ENCODE measurements around the gene CSH1. TPM values are rescaled to one million over a fixed set of nuclear protein-coding genes. Genes with fewer than 3 reads are reported as not detected.
"Not testable (repeated sequence)": the region's sequence is repeated elsewhere in the genome, so short reads cannot be mapped to it uniquely, and the experiment has no call there.

CSH1 gene
- total RNA-seq, 4 donors from 2014 or later = not detected

DNA sequence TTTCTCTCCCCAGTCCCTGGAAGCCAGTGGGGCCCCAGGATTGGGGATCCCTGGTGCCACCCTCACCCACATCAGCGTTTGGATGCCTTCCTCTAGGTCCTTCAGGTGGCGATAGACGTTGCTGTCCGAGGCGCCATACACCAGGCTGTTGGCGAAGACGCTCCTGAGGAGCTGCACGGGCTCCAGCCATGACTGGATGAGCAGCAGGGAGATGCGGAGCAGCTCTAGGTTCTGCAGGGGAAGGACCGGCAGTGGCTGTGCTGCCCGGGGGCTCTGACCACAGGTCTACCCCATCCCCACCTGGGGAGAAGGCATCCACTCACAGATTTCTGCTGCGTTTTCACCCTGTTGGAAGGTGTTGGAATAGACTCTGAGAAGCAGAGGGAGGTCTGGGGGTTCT lies 15.7 kb downstream of the CSH1 start:
- no peak overlapping the region for H3K27ac ChIP-seq
- H3K27me3 ChIP-seq = peaks cover 17% of the 10 kb centered on the region
- TF ChIP-seq, protein P1, sequence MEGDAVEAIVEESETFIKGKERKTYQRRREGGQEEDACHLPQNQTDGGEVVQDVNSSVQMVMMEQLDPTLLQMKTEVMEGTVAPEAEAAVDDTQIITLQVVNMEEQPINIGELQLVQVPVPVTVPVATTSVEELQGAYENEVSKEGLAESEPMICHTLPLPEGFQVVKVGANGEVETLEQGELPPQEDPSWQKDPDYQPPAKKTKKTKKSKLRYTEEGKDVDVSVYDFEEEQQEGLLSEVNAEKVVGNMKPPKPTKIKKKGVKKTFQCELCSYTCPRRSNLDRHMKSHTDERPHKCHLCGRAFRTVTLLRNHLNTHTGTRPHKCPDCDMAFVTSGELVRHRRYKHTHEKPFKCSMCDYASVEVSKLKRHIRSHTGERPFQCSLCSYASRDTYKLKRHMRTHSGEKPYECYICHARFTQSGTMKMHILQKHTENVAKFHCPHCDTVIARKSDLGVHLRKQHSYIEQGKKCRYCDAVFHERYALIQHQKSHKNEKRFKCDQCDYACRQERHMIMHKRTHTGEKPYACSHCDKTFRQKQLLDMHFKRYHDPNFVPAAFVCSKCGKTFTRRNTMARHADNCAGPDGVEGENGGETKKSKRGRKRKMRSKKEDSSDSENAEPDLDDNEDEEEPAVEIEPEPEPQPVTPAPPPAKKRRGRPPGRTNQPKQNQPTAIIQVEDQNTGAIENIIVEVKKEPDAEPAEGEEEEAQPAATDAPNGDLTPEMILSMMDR (IDR thresholded peaks at IDR 0.05) = no peak
- no peak for TF ChIP-seq POLR2AphosphoS5 (IDR thresholded peaks at IDR 0.05)
- no peak for TF ChIP-seq POLR2A (IDR thresholded peaks at IDR 0.05)
- TF ChIP-seq EP300 (IDR thresholded peaks at IDR 0.05) = no peak
- no CpG with 5 or more reads among the region's 12 CpGs for WGBS, 2 donors (ENCODE audit: low coverage in 1 of 2)
- H3K4me1 ChIP-seq = no peaks in the 10 kb centered on the region
- H3K36me3 ChIP-seq = no peaks in the 10 kb centered on the region
- H3K9me3 ChIP-seq = no peaks in the 10 kb centered on the region
- H3K4me3 ChIP-seq = no peak overlapping the region
- no peak for ATAC-seq

DNA sequence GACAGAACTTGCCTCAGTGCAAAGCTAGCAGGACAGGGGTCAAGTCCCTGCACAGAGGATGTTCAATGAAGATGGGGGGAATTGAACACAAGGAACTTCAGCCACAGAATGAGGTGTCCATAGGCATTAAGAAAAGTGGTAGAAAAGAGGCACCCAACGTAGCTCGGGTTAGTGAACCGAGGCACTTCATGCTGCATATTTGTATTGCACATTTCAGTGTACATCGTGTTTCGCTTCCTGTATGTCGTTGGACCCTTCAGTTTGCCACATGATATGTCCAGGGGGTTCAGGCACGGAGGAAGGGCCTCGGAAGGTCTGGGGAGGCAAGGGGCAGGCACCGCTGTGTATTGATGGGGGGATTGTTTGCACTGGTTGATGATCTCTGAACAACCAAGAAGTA lies 18.0 kb downstream of the CSH1 start:
- not testable (repeated sequence) for ATAC-seq, H3K9me3 ChIP-seq, H3K36me3 ChIP-seq, H3K4me3 ChIP-seq, H3K27ac ChIP-seq, H3K4me1 ChIP-seq
- 84 to 92% methylated on average over 6 to 8 of the region's 9 CpGs for WGBS, 2 donors (ENCODE audit: low coverage in 1 of 2)
- H3K27me3 ChIP-seq = peaks cover 17% of the 10 kb centered on the region

- H3K4me1 ChIP-seq, H3K27ac ChIP-seq, H3K4me3 ChIP-seq, ATAC-seq, H3K36me3 ChIP-seq, H3K9me3 ChIP-seq: not testable (repeated sequence)
- H3K27me3 ChIP-seq = peaks cover 11% of the 10 kb centered on the region
- WGBS, 2 donors (ENCODE audit: low coverage in 1 of 2) = 0 to 73% methylated on average over 1 to 4 of the region's 6 CpGs
Measured at GRCh38 chr17:63874693-63875092, 21.7 kb downstream of the CSH1 start.

GRCh38 chr17:63874061-63874626 lies 22.2 kb downstream of the CSH1 start:
- ATAC-seq, H3K36me3 ChIP-seq, H3K9me3 ChIP-seq, H3K4me3 ChIP-seq, H3K27ac ChIP-seq, H3K4me1 ChIP-seq: not testable (repeated sequence)
- peaks cover 11% of the 10 kb centered on the region for H3K27me3 ChIP-seq
- WGBS, 2 donors (ENCODE audit: low coverage in 1 of 2) = no CpG with 5 or more reads among the region's 8 CpGs

DNA sequence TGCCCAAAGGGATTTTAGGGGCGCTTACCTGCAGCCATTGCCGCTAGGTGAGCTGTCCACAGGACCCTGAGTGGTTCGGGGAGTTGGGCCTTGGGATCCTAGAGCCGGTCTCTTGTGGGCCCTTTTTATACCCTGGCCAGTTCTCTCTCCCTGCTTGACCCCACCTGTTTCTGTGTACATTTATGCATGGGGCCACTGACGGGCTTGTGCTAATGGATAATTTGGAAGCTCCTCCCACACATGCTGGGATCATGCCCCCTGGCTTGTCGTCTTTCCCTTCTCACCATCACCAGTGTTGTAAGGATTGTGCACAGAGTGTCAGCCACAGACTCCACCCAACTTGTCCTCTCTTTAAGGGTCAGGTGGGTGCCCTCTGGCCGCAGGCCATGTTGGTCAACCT lies 22.8 kb downstream of the CSH1 start, which contains the start of gene CSH2:
Gene CSH2, minus strand, starts transcription at position 101 of the 400 bp plus-strand sequence. Its CDS starts 63 bp downstream, at position 38.
- not testable (repeated sequence) for H3K4me1 ChIP-seq, H3K9me3 ChIP-seq, ATAC-seq, H3K36me3 ChIP-seq, H3K27ac ChIP-seq, H3K4me3 ChIP-seq
- H3K27me3 ChIP-seq = peaks cover 11% of the 10 kb centered on the region
- WGBS, 2 donors (ENCODE audit: low coverage in 1 of 2) = 60% methylated on average over 1 of the region's 7 CpGs; no CpG with 5 or more reads in 1 of the 2 donors

GRCh38 chr17:63871646-63872365 lies 24.6 kb downstream of the CSH1 start:
- H3K4me3 ChIP-seq, H3K27ac ChIP-seq, H3K4me1 ChIP-seq, ATAC-seq, H3K9me3 ChIP-seq, H3K36me3 ChIP-seq, H3K27me3 ChIP-seq: not testable (repeated sequence)
- 92 to 100% methylated on average over 1 to 2 of the region's 15 CpGs for WGBS, 2 donors (ENCODE audit: low coverage in 1 of 2)

GRCh38 chr17:63870292-63870665 lies 26.1 kb downstream of the CSH1 start:
- H3K36me3 ChIP-seq, H3K4me3 ChIP-seq, H3K9me3 ChIP-seq, ATAC-seq, H3K27ac ChIP-seq, H3K27me3 ChIP-seq, H3K4me1 ChIP-seq: not testable (repeated sequence)
- WGBS, 2 donors (ENCODE audit: low coverage in 1 of 2) = 73 to 77% methylated on average over 2 to 4 of the region's 4 CpGs

DNA sequence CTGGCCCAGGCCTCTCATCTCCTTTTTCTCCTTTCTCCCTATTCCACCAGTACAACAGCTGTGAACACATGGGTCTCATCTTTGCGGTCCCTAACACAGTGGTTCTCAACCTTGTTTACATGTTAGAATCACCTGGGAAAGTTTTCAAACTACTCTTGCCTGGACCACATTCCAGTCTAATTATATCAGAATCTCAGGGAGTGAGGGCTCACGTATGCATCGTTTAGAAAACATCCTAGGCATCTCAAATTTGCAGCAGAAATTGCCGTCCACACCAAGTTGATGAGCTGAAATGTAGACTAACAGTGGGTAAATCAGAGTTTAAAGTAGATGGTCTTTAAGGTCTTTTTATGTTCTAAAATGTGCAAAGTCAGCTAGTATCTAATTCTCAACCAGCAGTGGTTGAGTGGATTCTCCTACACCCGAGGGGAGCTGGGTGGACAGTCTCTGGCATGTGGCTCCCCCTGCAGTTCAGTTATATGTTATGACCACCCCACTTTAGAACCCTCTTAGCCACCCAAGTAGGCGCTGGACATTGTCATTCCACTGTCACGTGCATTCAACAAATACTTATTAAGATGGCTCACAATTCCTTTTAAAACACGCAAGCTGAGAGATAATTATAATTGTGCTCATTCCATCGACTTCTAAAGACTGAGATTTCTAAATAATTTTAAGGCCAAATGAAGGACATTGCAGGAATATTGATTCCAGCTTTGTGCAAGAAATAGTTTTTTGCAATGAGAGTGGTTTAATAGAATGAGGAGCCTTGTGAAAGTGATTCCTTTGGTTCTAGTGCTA lies 26.7 kb downstream of the CSH1 start:
- H3K27me3 ChIP-seq, H3K9me3 ChIP-seq, H3K36me3 ChIP-seq, H3K4me1 ChIP-seq, H3K4me3 ChIP-seq, H3K27ac ChIP-seq: not testable (repeated sequence)
- peak; percentile 22 for ATAC-seq
- 27 to 55% methylated on average over 5 to 8 of the region's 9 CpGs for WGBS, 2 donors (ENCODE audit: low coverage in 1 of 2)

GRCh38 chr17:63866625-63867024 lies 29.7 kb downstream of the CSH1 start:
- H3K36me3 ChIP-seq, H3K27me3 ChIP-seq, H3K27ac ChIP-seq, H3K9me3 ChIP-seq, H3K4me1 ChIP-seq, ATAC-seq, H3K4me3 ChIP-seq: not testable (repeated sequence)
- WGBS, 2 donors (ENCODE audit: low coverage in 1 of 2) = 58% methylated on average over 4 of the region's 7 CpGs; no CpG with 5 or more reads in 1 of the 2 donors

Measured in gastroesophageal sphincter (tissue), 4 donors.